GM23338 (cell line): ENCODE results near the gene GLB1L3.

Source experiments
- CREB1 ChIP-seq: fragments of 250-450 bp; sonication (Bioruptor Pico); IDR thresholded peaks from 2 replicates; pipeline ENCODE4 v1.5.0; 2020; ENCODE audit warnings: low read depth, mild to moderate bottlenecking, moderate library complexity
- EZH2 ChIP-seq: fragments of 200-600 bp; sonication (generic); IDR thresholded peaks from one replicate; pipeline ENCODE4 v1.8.0; 2017; ENCODE audit warnings: antibody characterized with exemption, mild to moderate bottlenecking, low read depth; ENCODE audit not compliant: unreplicated experiment
- EZH2phosphoT487 ChIP-seq: fragments of 200-600 bp; sonication (generic); IDR thresholded peaks from one replicate; pipeline ENCODE4 v1.8.1; 2018; ENCODE audit warnings: antibody characterized with exemption; ENCODE audit not compliant: unreplicated experiment
- JUNB ChIP-seq: IDR thresholded peaks from one replicate; pipeline ENCODE4 v1.6.1; 2016; ENCODE audit warnings: antibody characterized with exemption; ENCODE audit not compliant: unreplicated experiment
- POLR2AphosphoS5 ChIP-seq: IDR thresholded peaks from 2 replicates; pipeline ENCODE4 v1.6.1; 2016; ENCODE audit warnings: antibody characterized with exemption, low read depth
- STAT1 ChIP-seq: IDR thresholded peaks from one replicate; pipeline ENCODE4 v1.6.1; 2016; ENCODE audit warnings: antibody characterized with exemption; ENCODE audit not compliant: unreplicated experiment
- TF ChIP-seq, protein P1 (sequence below), 2 experiments: fragments of 200-600 bp in 1 of 2; sonication (generic) in 1 of 2; conservative IDR thresholded peaks; 2 replicates each; pipeline versions ENCODE4 v1.5.1 to v1.6.1; 2016 to 2017; ENCODE audit warnings: antibody characterized with exemption in 2 of 2, low read depth in 2 of 2, mild to moderate bottlenecking in 2 of 2, moderate library complexity in 1 of 2
- TF ChIP-seq, protein P2 (sequence below): IDR thresholded peaks from 2 replicates; pipeline ENCODE4 v1.6.1; 2016; ENCODE audit warnings: antibody characterized with exemption
- TF ChIP-seq, protein P3 (sequence below): IDR thresholded peaks from one replicate; pipeline ENCODE4 v1.6.1; 2018; ENCODE audit warnings: antibody characterized with exemption; ENCODE audit not compliant: unreplicated experiment

DNA sequence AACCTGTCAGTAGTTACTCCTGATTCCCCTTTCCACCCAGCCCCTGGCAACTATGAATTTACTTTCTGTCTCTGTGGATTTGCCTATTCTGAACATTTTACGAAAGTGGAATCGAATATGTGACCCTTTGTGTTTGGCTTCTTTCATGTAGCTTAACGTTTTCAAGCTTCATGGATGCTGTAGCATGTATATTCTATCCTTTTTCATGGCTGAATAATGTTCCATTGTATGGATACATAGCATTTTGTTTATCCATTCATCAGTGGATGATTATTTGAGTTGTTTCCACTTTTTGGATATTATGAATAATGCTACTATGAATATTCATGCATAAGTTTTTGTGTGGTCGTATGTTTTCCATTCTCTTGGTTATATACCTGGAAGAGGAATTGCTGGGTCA lies 46.4 kb downstream of the GLB1L3 start:
- TF ChIP-seq, protein P1, sequence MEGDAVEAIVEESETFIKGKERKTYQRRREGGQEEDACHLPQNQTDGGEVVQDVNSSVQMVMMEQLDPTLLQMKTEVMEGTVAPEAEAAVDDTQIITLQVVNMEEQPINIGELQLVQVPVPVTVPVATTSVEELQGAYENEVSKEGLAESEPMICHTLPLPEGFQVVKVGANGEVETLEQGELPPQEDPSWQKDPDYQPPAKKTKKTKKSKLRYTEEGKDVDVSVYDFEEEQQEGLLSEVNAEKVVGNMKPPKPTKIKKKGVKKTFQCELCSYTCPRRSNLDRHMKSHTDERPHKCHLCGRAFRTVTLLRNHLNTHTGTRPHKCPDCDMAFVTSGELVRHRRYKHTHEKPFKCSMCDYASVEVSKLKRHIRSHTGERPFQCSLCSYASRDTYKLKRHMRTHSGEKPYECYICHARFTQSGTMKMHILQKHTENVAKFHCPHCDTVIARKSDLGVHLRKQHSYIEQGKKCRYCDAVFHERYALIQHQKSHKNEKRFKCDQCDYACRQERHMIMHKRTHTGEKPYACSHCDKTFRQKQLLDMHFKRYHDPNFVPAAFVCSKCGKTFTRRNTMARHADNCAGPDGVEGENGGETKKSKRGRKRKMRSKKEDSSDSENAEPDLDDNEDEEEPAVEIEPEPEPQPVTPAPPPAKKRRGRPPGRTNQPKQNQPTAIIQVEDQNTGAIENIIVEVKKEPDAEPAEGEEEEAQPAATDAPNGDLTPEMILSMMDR (conservative IDR thresholded peaks at IDR 0.05; ENCODE audit: low read depth in 2 of 2): no peak
- no peak for TF ChIP-seq POLR2AphosphoS5
- no peak for TF ChIP-seq CREB1
- TF ChIP-seq STAT1: no peak
- no peak for TF ChIP-seq EZH2
- TF ChIP-seq, protein P2, sequence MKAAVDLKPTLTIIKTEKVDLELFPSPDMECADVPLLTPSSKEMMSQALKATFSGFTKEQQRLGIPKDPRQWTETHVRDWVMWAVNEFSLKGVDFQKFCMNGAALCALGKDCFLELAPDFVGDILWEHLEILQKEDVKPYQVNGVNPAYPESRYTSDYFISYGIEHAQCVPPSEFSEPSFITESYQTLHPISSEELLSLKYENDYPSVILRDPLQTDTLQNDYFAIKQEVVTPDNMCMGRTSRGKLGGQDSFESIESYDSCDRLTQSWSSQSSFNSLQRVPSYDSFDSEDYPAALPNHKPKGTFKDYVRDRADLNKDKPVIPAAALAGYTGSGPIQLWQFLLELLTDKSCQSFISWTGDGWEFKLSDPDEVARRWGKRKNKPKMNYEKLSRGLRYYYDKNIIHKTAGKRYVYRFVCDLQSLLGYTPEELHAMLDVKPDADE: no peak
- no peak for TF ChIP-seq JUNB
- TF ChIP-seq EZH2phosphoT487: no peak
- TF ChIP-seq, protein P3, sequence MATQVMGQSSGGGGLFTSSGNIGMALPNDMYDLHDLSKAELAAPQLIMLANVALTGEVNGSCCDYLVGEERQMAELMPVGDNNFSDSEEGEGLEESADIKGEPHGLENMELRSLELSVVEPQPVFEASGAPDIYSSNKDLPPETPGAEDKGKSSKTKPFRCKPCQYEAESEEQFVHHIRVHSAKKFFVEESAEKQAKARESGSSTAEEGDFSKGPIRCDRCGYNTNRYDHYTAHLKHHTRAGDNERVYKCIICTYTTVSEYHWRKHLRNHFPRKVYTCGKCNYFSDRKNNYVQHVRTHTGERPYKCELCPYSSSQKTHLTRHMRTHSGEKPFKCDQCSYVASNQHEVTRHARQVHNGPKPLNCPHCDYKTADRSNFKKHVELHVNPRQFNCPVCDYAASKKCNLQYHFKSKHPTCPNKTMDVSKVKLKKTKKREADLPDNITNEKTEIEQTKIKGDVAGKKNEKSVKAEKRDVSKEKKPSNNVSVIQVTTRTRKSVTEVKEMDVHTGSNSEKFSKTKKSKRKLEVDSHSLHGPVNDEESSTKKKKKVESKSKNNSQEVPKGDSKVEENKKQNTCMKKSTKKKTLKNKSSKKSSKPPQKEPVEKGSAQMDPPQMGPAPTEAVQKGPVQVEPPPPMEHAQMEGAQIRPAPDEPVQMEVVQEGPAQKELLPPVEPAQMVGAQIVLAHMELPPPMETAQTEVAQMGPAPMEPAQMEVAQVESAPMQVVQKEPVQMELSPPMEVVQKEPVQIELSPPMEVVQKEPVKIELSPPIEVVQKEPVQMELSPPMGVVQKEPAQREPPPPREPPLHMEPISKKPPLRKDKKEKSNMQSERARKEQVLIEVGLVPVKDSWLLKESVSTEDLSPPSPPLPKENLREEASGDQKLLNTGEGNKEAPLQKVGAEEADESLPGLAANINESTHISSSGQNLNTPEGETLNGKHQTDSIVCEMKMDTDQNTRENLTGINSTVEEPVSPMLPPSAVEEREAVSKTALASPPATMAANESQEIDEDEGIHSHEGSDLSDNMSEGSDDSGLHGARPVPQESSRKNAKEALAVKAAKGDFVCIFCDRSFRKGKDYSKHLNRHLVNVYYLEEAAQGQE: no peak
